ENCODE measurements around the gene ZNF804B.

The ZNF804B gene

GRCh38 chr7:88842201-88842600 lies 82.7 kb downstream of the ZNF804B start:
- TF ChIP-seq CTCF (IDR thresholded peaks at IDR 0.05): no peak

- no peak for TF ChIP-seq CTCF (IDR thresholded peaks at IDR 0.05)
These were observed 85.6 kb downstream of the ZNF804B start for GRCh38 chr7:88845091-88845490.

GRCh38 chr7:88851220-88851619 lies 91.7 kb downstream of the ZNF804B start:
- no peak for TF ChIP-seq CTCF (IDR thresholded peaks at IDR 0.05)

GRCh38 chr7:88859288-88859687 lies 99.8 kb downstream of the ZNF804B start:
- TF ChIP-seq CTCF (IDR thresholded peaks at IDR 0.05): no peak

- TF ChIP-seq CTCF (IDR thresholded peaks at IDR 0.05): no peak
These were observed 106.9 kb downstream of the ZNF804B start for GRCh38 chr7:88866265-88866863.

GRCh38 chr7:88867158-88867557 lies 107.7 kb downstream of the ZNF804B start:
- TF ChIP-seq CTCF (IDR thresholded peaks at IDR 0.05): no peak

- no peak for TF ChIP-seq CTCF (IDR thresholded peaks at IDR 0.05)
These were observed 109.0 kb downstream of the ZNF804B start for GRCh38 chr7:88868456-88868855.

GRCh38 chr7:88881136-88881535 lies 121.6 kb downstream of the ZNF804B start:
- no peak for TF ChIP-seq CTCF (IDR thresholded peaks at IDR 0.05)

All from LNCAP (cell line).